WERI-Rb-1 (cell line): ENCODE measurements around the gene PLK2.

Experiments used
- DNase-seq: peaks from one replicate; pipeline ENCODE4 v3.0.0-alpha.2; 2020
- H3K27ac ChIP-seq: fragments of 250-450 bp; sonication (Bioruptor Pico); 2 replicates; pipeline ENCODE4 v1.5.1; 2020; ENCODE audit warnings: mild to moderate bottlenecking, moderate library complexity
- H3K27me3 ChIP-seq: fragments of 250-450 bp; sonication (Bioruptor Pico); 2 replicates; pipeline ENCODE4 v1.5.1; 2021; ENCODE audit warnings: mild to moderate bottlenecking, low read depth, moderate library complexity; ENCODE audit not compliant: insufficient read depth, severe bottlenecking
- H3K36me3 ChIP-seq: fragments of 250-450 bp; sonication (Bioruptor Pico); 2 replicates; pipeline ENCODE4 v1.5.1; 2020; ENCODE audit warnings: mild to moderate bottlenecking, moderate library complexity
- H3K4me3 ChIP-seq: 2 replicates; pipeline ENCODE4 v1.5.1; 2011; ENCODE audit warnings: low read depth, mild to moderate bottlenecking, control low read depth, low read length
- H3K9me3 ChIP-seq: fragments of 250-450 bp; sonication (Bioruptor Pico); 2 replicates; pipeline ENCODE4 v1.5.1; 2021; ENCODE audit warnings: mild to moderate bottlenecking, moderate library complexity; ENCODE audit not compliant: severe bottlenecking
- TF ChIP-seq, protein P1 (sequence below): IDR thresholded peaks from 2 replicates; pipeline ENCODE4 v1.5.1; 2011; ENCODE audit warnings: low read depth, mild to moderate bottlenecking, control low read depth, inconsistent platforms, low read length

The PLK2 gene

DNA sequence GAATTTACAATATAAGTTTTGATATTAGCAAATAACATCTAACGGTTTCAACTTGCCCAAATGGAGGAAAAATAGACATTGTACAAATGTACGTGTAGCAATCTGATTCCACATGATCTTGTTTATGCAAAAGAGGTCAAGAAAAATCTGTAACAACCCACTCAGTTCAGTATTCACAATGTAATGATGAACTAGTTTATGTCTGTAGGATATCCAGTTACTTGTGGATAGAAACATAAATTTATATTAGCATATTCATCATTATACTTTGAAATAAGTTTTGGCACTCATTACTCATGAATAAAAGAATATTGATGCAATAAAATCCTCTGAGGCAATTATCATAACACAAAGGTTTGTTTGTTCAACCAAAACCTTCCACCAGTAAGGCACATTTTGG, 28.1 kb downstream of the PLK2 start:
- DNase-seq = no peak
- H3K36me3 ChIP-seq = no peaks in the 10 kb centered on the region
- H3K9me3 ChIP-seq = no peaks in the 10 kb centered on the region
- H3K4me3 ChIP-seq = no peak overlapping the region
- TF ChIP-seq, protein P1, sequence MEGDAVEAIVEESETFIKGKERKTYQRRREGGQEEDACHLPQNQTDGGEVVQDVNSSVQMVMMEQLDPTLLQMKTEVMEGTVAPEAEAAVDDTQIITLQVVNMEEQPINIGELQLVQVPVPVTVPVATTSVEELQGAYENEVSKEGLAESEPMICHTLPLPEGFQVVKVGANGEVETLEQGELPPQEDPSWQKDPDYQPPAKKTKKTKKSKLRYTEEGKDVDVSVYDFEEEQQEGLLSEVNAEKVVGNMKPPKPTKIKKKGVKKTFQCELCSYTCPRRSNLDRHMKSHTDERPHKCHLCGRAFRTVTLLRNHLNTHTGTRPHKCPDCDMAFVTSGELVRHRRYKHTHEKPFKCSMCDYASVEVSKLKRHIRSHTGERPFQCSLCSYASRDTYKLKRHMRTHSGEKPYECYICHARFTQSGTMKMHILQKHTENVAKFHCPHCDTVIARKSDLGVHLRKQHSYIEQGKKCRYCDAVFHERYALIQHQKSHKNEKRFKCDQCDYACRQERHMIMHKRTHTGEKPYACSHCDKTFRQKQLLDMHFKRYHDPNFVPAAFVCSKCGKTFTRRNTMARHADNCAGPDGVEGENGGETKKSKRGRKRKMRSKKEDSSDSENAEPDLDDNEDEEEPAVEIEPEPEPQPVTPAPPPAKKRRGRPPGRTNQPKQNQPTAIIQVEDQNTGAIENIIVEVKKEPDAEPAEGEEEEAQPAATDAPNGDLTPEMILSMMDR = no peak
- H3K27ac ChIP-seq = no peak overlapping the region
- H3K27me3 ChIP-seq = no peaks in the 10 kb centered on the region

DNA sequence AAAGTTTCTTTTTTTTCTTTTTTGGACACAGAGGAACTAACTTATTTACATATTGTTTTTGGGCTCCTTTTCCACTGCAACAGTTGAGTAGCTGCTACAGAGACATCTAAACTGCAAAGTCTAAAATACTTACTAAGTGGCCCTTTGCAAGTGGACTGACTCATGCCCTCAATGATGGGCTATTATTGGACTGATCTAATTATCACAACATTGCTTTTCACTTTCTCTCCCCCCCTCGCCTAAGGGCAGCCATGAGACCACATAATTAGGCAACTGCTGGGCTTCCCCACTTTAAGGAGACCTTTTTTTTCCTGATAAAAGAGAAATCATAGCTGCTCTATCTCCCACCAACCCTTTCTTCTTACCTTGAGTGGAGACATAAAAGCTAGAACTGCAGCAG, 47.0 kb downstream of the PLK2 start:
- H3K36me3 ChIP-seq = no peaks in the 10 kb centered on the region
- no peak for DNase-seq
- no peak overlapping the region for H3K4me3 ChIP-seq
- H3K9me3 ChIP-seq = no peaks in the 10 kb centered on the region
- no peaks in the 10 kb centered on the region for H3K27me3 ChIP-seq
- no peak overlapping the region for H3K27ac ChIP-seq
- TF ChIP-seq, protein P1 = no peak

GRCh38 chr5:58412081-58412480, 47.8 kb downstream of the PLK2 start:
- H3K36me3 ChIP-seq = no peaks in the 10 kb centered on the region
- H3K27me3 ChIP-seq = no peaks in the 10 kb centered on the region
- H3K4me3 ChIP-seq = no peak overlapping the region
- no peak overlapping the region for H3K27ac ChIP-seq
- no peaks in the 10 kb centered on the region for H3K9me3 ChIP-seq
- TF ChIP-seq, protein P1 = no peak
- DNase-seq = no peak

DNA sequence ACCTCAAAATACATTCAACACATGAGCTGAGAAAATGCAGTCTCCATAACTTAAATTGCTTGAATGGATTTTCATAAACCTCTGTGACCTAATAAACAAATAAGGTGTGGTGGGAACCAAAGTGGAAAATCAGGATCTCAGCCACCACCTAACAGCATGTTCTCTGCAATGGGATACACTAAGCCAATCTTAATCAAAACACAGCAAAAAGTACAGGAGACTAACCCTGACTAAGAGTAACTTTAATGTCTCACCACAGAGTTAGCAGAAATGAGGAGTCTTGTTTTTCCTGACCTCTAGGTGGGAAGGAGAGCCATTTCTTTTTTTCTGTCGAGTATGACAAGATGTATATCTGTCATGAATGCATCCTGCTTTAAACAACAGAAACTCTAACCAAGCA, 48.5 kb downstream of the PLK2 start:
- no peak overlapping the region for H3K27ac ChIP-seq
- TF ChIP-seq, protein P1 = no peak
- DNase-seq = no peak

DNA sequence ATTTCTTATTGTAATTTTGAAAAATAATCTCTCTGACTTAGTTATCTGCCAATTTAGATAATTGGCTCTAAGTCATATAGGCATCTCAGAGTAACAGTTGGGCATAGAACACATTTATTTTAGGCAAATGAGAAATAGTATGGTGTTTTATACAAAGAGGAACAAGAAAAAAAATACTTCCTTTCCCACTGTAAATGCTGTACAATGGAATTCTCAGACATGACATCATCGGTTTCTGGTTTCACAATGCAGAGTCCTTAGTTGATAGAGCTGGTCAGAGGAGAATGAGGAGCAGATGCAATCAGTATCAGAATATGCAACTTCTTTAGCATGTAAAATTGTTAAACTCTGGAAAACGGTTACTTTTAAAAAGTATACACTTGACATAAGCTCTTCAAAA, 49.4 kb downstream of the PLK2 start:
- Histone ChIP-seq H3K27ac (no peak overlapping the region), H3K4me3 (no peak overlapping the region), H3K36me3 (no peaks in the 10 kb centered on the region), H3K27me3 (no peaks in the 10 kb centered on the region), H3K9me3 (no peaks in the 10 kb centered on the region)
- DNase-seq = no peak
- TF ChIP-seq, protein P1 = no peak

More for the DNA sequence above, 48.5 kb downstream of the PLK2 start:
- H3K9me3 ChIP-seq = no peaks in the 10 kb centered on the region
- no peaks in the 10 kb centered on the region for H3K27me3 ChIP-seq
- H3K36me3 ChIP-seq = no peaks in the 10 kb centered on the region
- no peak overlapping the region for H3K4me3 ChIP-seq

GRCh38 chr5:58407042-58407719, 52.7 kb downstream of the PLK2 start:
- DNase-seq = no peak
- Histone ChIP-seq H3K4me3 (no peak overlapping the region), H3K27ac (no peak overlapping the region), H3K27me3 (no peaks in the 10 kb centered on the region), H3K9me3 (no peaks in the 10 kb centered on the region), H3K36me3 (no peaks in the 10 kb centered on the region)
- TF ChIP-seq, protein P1 = no peak
